GM10248 (cell line): ENCODE results near the gene RPUSD1.
"Not testable (repeated sequence)": the region's sequence is repeated elsewhere in the genome, so short reads cannot be mapped to it uniquely, and the experiment has no call there.

Source experiments
- CTCF ChIA-PET: fragments of 300-600 bp; sonication (Branson Sonifier 250); formaldehyde crosslinking; extraction: SDS; loops from one replicate; lab custom pipeline; 2021; ENCODE audit warnings: antibody characterized with exemption; lab: Yijun Ruan, JAX
- POLR2A ChIA-PET: fragments of 350-650 bp; sonication (Branson Sonifier 250); formaldehyde crosslinking; extraction: SDS; loops from one replicate; lab custom pipeline; 2020; ENCODE audit warnings: antibody characterized with exemption; lab: Yijun Ruan, JAX
- DNase-seq: peaks from one replicate; pipeline ENCODE4 v3.0.0; 2012; ENCODE audit errors: extremely low spot score
- CTCF ChIP-seq: IDR thresholded peaks from 2 replicates; pipeline ENCODE4 v1.5.1; 2012; ENCODE audit warnings: mild to moderate bottlenecking, low read depth; ENCODE audit errors: extremely low read depth, missing control alignments, control extremely low read depth

Gene RPUSD1

DNA sequence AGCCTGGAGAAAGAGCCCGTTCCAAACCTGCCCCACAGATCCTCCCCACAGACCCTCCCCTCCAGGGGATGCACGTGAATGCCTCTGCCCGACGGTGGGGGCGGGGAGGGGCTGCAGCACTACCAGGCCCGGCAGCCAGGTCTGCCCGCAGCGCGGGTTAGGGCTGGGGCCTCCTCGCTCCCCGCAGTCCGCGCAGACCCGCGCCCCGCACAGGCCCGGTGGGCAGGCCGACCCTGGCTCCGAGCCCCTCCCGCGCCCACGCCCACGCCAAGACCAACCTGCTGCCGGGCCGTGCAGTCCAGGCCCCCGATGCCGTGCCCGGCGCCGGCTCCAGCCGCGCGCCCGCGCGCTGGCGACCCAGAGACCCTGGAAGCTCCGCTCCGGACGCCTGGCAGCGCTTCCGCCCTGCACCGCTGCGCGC, at the start of gene RPUSD1:
Gene RPUSD1 (minus strand): TSS at position 404 of the 421 bp plus-strand sequence. CDS start 644 bp downstream, outside the sequence.
- TF ChIP-seq CTCF, result no peak

DNA sequence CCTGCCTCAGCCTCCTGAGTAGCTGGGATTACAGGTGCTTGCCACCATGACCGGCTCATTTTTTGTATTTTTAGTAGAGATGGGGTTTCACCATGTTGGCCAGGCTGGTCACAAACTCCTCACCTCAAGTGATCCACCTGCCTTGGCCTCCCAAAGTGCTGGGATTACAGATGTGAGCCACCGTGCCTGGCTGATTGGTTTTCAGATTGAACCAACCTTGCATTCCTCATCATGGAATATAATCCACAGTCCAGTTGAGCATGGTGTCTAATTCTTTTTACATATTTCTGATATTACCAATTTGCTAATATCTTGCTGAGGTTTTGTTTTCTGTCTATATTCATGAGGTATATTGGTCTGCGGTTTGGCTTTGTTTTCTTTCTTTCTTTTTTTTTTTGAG, 48.6 kb upstream of the RPUSD1 start:
- CTCF ChIA-PET, POLR2A ChIA-PET: not testable (repeated sequence)

More for the DNA sequence above, at the start of gene RPUSD1:
- no peak for DNase-seq
- ChIA-PET CTCF (interaction anchor here (1.2 to 9.6 kb wide), 3 partner anchors 48 to 315 kb away, joined by 3 to 169 read pairs (median 5); partner anchors contain the start of genes CIAO3 and METRN), POLR2A (interaction anchor here (0.6 to 1.0 kb wide), 2 partner anchors 19 to 73 kb away, joined by 3 to 5 read pairs; partner anchors contain the start of gene METRN)

DNA sequence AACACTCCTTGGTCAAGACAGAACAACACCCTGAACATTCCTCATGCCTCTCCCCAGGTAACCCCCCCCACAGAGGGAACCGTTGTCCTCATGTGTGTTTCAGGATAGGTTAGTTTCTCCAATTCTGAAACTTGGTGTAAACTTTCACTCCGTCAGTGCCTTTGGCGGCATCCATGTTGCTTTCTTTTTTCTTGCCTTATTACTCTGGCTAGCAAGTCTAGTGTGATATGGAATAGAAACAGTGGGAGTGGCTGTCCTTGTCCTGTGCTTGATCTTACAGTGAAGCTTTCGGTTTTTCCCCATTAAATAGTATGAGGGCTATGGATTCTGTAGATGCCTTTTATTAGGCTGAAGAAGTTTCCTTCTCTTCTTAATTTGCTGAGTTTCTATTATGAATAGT, 48.0 kb upstream of the RPUSD1 start:
- POLR2A ChIA-PET, result no interaction called here
- CTCF ChIA-PET, result no interaction called here
- TF ChIP-seq CTCF, result no peak
- no peak for DNase-seq

More for the DNA sequence above, 48.6 kb upstream of the RPUSD1 start:
- not testable (repeated sequence) for DNase-seq

DNA sequence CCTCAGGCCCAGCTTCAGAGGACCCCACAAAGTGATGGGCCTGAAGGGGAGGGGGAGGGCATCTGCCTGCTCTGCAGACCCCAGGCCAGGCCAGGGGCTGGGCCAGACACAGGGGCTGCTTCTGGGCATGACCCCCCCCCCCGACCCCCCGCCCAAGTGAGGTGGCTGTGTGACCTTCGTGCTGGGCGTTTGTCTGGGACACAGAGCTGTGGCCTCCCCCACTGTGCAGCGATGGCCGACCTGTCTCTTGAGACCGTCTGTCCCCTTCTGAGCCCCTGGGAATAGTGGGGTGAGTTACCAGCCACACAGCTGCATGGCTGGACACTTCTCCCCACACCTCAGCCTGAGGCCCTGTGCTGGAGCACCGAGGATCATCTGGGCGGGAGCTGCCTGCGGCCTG, 47.2 kb upstream of the RPUSD1 start:
- DNase-seq, result no peak
- TF ChIP-seq CTCF, result no peak
- POLR2A ChIA-PET, result no interaction called here
- CTCF ChIA-PET, result no interaction called here

GRCh38 chr16:833411-833810, 45.2 kb upstream of the RPUSD1 start:
- DNase-seq, result no peak
- POLR2A ChIA-PET, result no interaction called here
- CTCF ChIA-PET, result no interaction called here
- no peak for TF ChIP-seq CTCF

GRCh38 chr16:832652-833336, 44.6 kb upstream of the RPUSD1 start:
- TF ChIP-seq CTCF, result no peak
- POLR2A ChIA-PET, result no interaction called here
- CTCF ChIA-PET, result no interaction called here

More at GRCh38 chr16:832652-833336, 44.6 kb upstream of the RPUSD1 start:
- no peak for DNase-seq
